Activated T-cell treated with anti-CD3 and anti-CD28 coated beads, Interleukin-2, amount 50 U/mL, for 48 hours (primary cell): ENCODE measurements around the gene IFI27.
"Not testable (repeated sequence)": the region's sequence is repeated elsewhere in the genome, so short reads cannot be mapped to it uniquely, and the experiment has no call there.

Experiments used
- DNase-seq, 2 experiments: peaks; one replicate each; pipeline ENCODE4 v3.0.0-alpha.2; 2020

The IFI27 gene

GRCh38 chr14:94126419-94126677 lies 15.8 kb downstream of the IFI27 start:
- peak in 1 of 2 experiments; percentile 11 for DNase-seq

DNA sequence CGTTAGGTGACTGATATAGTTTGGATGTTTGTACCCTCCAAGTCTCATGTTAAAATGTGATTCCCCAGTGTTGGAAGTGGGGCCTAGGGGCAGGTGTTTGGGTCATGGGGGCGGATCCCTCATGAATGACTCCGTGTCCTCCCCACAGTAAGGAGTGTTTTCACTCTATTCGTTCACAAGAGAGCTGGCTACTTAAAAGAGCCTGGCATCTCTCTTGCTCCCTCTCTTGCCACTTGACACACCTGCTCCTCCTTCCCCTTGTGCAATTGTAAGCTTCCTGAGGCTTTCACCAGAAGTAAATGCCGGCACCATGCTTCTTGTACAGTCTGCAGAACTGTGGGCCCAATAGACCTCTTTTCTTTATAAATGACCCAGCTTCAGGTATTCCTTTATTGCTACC lies 16.3 kb downstream of the IFI27 start:
- no peak for DNase-seq

GRCh38 chr14:94127330-94127729 lies 16.8 kb downstream of the IFI27 start:
- DNase-seq: peak; percentile 7

- peak; percentile 4 to 10 for DNase-seq
These were observed 17.8 kb downstream of the IFI27 start for GRCh38 chr14:94128216-94128839.

DNA sequence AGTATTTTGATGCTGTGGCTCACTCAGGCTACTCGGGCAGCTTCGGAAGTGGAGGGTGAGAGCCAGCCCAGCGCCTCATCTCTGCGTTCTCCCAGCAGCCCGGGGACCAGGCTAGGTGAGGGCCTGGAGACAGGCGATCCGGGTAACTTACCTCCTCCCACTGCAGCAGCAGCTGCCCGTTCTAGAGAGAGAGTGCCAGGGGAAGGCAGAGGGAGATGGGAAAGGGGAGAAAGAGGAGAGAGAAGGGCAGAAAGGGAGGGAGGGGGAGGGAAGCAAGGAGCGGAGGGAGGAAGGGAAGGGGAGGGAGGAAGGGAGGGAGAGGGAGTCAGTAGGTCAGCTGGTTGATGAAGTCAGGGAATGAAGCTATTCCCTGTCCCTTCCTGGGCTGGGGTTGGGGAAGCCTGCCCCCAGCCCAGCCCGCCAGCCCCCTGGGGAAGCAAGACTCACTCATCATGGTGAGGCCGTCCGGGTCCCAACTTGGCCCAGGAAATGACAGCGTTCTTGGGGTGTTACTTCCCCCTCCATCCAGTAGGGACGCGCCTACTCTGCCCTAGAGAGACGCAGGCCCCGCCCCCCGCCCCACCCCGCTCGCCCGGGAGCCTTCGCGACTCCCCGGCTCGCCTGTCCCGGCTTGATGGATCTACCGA lies 18.7 kb downstream of the IFI27 start, which contains the start of gene IFI27L2:
TSS of gene IFI27L2 (minus strand) at position 494 of the 647 bp plus-strand sequence. CDS start at position 454, 40 bp downstream.
- peak; percentile 75 to 78 for DNase-seq

DNA sequence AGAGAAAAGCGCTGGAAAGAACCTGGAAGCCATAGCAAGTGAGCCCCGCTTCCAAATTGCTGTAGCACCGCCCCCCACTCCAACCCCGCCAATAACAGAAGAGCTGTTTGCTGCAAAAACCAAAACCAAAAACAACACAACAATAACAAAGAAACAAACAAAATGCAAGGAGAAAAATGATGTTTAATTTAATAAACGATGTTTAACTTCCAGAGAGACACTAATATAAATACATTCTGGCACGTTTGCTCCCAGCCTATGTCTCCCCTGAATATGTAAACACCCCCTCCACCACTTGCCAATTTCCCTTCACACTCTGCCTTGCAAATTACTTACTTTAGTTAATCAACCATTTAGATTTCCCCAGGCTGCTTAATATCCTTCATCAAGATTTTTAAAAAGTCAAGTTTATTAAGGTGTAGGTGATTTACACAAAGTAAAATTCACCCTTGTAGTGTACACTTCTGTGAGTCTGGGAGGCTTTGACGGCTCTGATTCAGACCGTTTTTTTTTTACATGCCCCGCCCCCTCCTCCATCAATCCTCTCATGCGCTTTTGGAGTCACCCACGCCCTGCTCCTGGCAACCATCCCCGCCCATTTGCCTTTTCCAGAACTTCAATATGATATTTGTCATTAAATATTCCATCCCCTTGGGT lies 19.4 kb downstream of the IFI27 start:
- DNase-seq: peak; percentile 41 to 42

DNA sequence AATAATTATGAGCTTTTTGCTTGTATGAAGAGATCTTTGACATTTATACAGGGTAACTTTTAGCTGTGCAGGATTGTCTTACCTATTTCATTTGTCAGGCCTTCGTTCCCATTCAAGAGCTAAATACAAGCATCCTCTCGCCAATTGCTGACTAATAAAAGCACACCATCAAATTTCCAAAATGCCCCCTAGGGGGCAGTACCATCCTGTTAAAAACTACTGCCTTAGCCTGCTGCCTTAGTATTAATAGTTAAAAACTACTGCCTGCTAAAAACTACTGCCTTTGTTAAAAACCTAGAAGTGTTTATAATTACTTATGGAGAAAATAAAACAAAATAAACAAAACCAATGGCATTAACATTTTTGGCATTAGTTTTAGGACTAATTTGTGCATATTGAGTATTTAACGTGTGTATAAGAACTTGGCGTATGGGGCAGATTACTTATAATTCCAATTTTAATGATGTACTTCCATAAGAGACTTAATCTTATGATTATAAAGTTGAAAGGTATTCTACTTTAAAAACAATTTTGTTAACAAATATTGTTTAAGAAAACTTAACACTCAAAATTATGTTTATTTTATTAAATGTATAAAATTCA lies 21.9 kb downstream of the IFI27 start:
- DNase-seq: peak; percentile 64

DNA sequence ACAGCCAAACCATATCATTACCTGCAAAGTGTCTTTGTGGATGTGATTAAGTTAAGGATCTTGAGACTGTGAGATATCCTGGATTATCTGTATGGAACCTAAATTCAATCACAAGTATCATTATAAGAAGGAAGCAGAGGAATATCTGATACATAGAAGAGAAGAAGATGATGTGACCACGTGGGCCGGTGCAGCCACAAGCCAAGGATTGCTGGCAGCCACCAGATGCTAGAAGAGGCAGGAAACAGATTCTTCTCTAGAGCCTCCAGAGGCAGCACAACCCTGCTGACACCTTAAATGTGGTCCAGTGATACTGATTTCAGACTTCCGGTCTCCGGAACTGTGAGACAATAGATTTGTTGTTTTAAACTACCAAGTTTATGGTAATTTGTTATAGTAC lies 24.9 kb downstream of the IFI27 start:
- DNase-seq: peak in 1 of 2 experiments; percentile 7

GRCh38 chr14:94136575-94137331 lies 26.2 kb downstream of the IFI27 start:
- peak; percentile 91 to 92 for DNase-seq

DNA sequence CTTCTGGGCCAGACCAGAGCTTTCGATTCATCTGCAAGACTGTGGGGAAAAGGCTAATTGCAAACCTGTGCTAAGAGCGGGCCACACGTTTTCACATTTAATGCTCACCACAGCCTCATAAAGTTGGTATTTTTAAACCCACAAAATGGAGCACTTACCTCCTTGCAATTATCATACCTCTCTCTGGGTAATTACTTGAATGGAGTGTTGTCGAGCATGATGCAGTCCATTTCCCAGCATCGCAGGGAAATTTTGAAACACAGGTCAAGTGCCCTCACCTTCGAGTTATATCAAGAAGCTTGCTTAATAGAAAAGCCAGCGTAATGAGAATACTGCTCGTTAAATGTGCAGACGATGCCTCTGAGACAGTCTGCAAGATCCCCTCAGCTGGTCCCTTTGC lies 27.7 kb downstream of the IFI27 start:
- DNase-seq: peak in 1 of 2 experiments; percentile 7

DNA sequence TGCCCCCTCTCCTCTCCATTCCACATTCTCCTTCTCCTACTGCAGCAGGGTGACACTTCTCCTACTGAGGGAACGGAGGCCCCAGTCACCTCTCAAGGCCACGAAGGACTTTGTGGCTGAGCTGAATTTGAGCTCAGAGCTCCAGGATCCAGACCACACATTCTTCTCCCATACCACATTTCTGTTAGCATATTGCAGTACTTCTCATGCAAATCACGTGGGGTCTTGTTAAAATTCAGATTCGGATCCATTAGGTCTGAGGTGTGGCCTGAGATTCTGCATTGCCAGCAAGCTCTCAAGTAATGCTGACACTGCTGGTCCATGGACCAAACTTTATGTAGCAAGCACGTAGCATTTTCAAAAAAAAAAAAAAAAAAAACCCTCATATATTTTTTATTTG lies 28.5 kb downstream of the IFI27 start:
- peak in 1 of 2 experiments; percentile 1 for DNase-seq

DNA sequence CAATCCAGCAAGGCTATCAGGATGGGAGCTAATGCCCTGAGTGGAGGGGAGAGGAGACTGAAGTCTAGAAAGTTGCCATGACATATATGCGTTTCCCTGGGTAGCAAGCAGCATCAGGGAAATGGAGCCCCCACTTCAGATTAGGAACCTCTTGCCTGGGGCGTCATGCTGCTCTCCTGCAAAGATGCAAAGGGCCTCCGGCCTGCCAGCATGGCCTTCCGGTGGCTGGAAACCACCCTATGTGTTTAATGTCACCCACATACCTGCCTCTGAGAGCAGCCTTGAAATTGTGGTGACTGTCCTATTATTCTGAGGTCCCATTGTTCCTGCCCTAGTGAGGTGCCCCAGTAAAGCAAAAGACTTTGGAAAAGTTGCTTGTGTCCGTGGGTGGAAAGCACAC lies 28.9 kb downstream of the IFI27 start:
- peak in 1 of 2 experiments; percentile 9 for DNase-seq

GRCh38 chr14:94142247-94142646 lies 31.7 kb downstream of the IFI27 start:
- DNase-seq: peak in 1 of 2 experiments; percentile 4

DNA sequence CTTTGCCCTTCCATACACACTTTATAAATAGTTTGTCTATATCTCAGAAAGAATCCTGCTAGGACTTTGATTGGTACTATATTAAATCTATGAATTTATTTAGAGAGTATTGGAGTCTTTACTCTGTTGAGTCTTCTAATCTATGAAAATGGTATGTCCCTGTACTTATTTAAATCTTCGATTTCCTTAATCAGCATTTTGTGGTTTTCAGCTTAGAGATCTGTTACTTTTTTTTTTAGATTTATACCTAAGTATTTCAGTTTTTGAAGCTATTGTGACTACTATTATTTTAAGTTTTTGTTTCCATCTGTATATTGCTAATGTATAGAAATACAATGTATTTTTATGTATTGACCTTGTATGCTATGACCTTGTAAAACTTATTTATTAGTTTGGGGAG lies 32.3 kb downstream of the IFI27 start:
- no peak for DNase-seq

- DNase-seq: peak in 1 of 2 experiments; percentile 22
These were observed 32.7 kb downstream of the IFI27 start for GRCh38 chr14:94143239-94143638.

- peak in 1 of 2 experiments; percentile 8 for DNase-seq
These were observed 33.2 kb downstream of the IFI27 start for GRCh38 chr14:94143711-94144110.

GRCh38 chr14:94144765-94145164 lies 34.2 kb downstream of the IFI27 start:
- DNase-seq: peak in 1 of 2 experiments; percentile 17

DNA sequence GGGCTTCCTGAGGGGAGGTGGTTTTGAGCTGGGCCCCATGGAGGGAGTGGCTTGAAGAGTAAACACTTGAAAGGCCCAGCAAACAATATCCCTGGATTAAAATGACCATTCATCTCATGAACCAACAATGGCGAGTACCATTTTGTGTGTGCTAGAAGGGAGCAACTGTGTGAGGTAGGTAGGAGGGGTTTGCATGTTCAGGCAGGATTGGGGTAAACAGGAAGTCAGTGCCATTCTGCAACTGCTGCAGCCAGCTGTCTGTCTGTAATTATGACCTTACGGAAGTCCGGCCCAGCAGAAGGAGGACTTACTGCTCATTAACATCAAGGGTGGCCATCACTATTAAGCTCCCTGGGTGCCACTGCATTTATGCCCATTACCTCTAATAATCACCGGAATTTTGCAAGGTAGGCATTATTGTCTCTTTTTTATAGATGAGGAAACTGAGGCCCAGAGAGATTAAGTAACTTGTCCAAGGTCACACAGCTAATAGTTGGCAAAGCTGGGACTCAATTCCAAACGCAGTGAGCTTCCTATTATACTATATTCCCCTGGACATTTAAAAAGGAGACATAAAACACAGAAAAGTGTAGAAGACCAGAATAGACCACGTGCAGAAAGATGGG lies 35.5 kb downstream of the IFI27 start:
- peak in 1 of 2 experiments; percentile 14 for DNase-seq

DNA sequence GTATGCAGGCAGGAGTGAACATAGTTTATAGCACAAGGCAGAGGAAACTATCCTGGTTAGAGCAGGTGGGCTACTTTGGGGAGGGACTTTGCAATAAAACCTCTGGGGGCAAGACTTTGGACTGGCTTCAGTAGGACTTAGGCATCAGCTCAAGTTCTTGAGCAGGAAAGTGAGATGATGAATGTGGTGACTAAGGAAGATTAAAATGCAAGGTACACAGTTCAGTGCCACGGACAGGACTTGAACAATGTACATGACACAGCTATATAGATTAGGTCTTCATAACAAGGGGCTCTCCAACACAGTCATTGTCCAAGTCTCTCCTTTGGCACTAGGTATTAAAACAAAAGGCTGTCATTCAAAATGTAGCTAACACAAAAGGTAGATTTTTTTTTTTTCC lies 42.1 kb downstream of the IFI27 start:
- no peak for DNase-seq

DNA sequence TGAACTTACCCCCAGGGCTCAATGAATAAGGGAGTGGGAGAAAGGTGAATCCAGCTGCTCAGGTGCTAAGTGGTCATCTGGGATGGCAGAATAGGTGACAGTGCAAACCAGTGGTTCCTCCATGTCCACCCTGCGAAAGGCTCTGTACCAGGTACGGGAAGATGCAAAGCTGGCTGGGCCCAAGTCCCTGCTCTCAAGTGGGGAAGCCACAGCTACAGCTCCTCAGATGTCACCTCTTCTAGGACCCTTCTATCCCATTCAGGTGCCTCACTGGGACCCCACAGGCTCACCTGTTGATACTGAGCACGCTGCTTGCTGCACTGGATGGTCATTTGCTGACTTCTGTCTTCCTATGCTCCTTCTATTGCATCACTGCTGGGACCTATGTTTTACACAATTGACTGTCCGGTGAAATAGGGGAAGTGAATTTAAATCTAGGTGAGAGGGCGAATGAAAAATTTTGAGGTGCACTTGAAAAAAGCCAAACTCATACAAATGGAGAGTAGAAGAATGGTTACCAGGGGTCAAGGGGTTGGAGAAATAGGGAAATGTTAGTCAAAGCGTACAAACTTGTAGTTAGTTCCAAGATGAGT lies 43.3 kb downstream of the IFI27 start:
- no peak for DNase-seq

- not testable (repeated sequence) for DNase-seq
These were observed 45.6 kb downstream of the IFI27 start for GRCh38 chr14:94156143-94156542.

DNA sequence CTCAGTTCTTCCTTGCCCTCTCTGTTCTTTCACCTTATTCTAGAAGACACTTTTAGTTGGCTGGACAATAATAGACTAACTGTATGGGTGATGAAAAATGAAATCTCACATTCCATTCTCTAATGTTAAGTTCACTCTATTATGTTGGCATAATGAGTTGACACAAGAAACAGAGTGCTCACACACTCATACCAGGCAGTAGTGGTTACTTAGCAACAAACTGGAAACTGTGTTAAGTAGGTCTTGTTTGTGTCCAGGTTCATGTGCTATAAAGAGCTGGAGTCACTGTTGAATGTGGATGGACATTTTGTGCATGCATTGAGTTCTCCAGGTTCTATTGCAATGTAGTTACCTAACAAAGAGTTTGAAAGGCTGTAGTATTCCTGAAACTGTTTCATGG lies 46.7 kb downstream of the IFI27 start:
- DNase-seq: no peak
